Measurements from ENCODE around the gene INPP5E.

The INPP5E gene

GRCh38 chr9:136381966-136382513 lies 57.6 kb downstream of the INPP5E start:
- Histone ChIP-seq H3K27me3 (ENCODE audit: control insufficient read depth, low read length) (no peaks in the 10 kb centered on the region), H4K20me1 (ENCODE audit: control insufficient read depth, insufficient read depth, low read depth, low read length) (no peaks in the 10 kb centered on the region), H3K4me1 (ENCODE audit: control insufficient read depth, low read length) (no peaks in the 10 kb centered on the region), H3K36me3 (ENCODE audit: control insufficient read depth, low read length) (peaks cover 80% of the 10 kb centered on the region), H3K27ac (ENCODE audit: low read depth, low read length) (no peak overlapping the region), H3K79me2 (ENCODE audit: control insufficient read depth, low read length) (no peaks in the 10 kb centered on the region), H3K9me2 (replicated peaks; ENCODE audit: control insufficient read depth, low read length) (no peaks in the 10 kb centered on the region), H3K4me2 (ENCODE audit: low read length) (no peak overlapping the region), H3K9me3 (ENCODE audit: control insufficient read depth, insufficient read depth, low read length) (no peaks in the 10 kb centered on the region), H3K4me3 (ENCODE audit: low read length) (no peak overlapping the region), H3F3A (ENCODE audit: control insufficient read depth, insufficient read depth) (no peaks in the 10 kb centered on the region)
- TF ChIP-seq EZH2phosphoT487 (IDR thresholded peaks at IDR 0.05; ENCODE audit: borderline replicate concordance, low read length) (no peak), CTCF (IDR thresholded peaks at IDR 0.05; ENCODE audit: low read depth, low read length, poor library complexity, severe bottlenecking) (no peak)

DNA sequence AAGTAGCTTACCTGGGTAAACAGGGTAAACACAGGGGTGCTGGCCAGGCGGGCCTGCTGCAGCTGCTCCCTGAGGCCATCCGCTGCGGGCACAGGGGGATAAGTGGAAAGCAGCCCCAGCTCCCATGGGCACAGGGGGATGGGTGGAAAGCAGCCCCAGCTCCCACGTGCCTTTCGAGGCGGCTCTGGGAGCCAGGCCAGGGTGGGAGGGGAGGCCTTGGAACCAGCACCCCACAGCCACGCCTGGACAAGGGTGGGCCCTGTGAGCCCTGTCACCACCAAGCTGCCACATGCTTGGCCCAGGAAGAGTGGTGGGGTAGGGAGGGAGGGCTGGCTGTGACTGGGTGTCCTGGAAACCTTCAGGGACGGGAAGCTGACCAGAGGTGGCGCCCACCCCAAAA lies 58.3 kb downstream of the INPP5E start:
- no peaks in the 10 kb centered on the region for H3K27me3 ChIP-seq (ENCODE audit: control insufficient read depth, low read length)
- no peak overlapping the region for H3K27ac ChIP-seq (ENCODE audit: low read depth, low read length)
- no peaks in the 10 kb centered on the region for H3F3A ChIP-seq (ENCODE audit: control insufficient read depth, insufficient read depth)
- peaks cover 80% of the 10 kb centered on the region for H3K36me3 ChIP-seq (ENCODE audit: control insufficient read depth, low read length)
- H3K4me1 ChIP-seq (ENCODE audit: control insufficient read depth, low read length): no peaks in the 10 kb centered on the region
- no peak overlapping the region for H3K4me3 ChIP-seq (ENCODE audit: low read length)
- TF ChIP-seq EZH2phosphoT487 (IDR thresholded peaks at IDR 0.05; ENCODE audit: borderline replicate concordance, low read length): no peak
- no peak for TF ChIP-seq CTCF (IDR thresholded peaks at IDR 0.05; ENCODE audit: low read depth, low read length, poor library complexity, severe bottlenecking)
- H3K9me2 ChIP-seq (replicated peaks; ENCODE audit: control insufficient read depth, low read length): no peaks in the 10 kb centered on the region
- no peaks in the 10 kb centered on the region for H3K79me2 ChIP-seq (ENCODE audit: control insufficient read depth, low read length)
- H3K9me3 ChIP-seq (ENCODE audit: control insufficient read depth, insufficient read depth, low read length): no peaks in the 10 kb centered on the region
- H3K4me2 ChIP-seq (ENCODE audit: low read length): no peak overlapping the region
- no peaks in the 10 kb centered on the region for H4K20me1 ChIP-seq (ENCODE audit: control insufficient read depth, insufficient read depth, low read depth, low read length)

DNA sequence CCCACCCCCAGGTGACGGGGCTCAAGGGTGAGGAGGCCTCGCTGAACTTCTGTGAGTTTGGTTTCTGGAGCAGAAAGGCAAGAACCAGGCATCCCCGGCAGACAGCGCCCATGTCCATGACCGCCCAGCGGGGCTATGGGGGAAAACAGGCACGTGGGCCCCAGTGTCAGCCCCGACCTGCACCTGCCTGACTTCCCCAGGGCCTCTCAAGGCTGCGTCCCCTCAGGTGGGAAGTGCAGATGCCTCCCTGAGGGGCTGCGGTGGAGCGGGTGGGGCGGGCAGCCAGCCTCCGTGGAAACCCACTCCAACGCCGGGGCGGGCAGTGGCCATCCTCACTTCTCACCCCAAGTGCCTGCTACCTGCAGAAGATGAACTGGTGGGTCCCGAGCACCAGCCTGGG lies 59.3 kb downstream of the INPP5E start:
- Histone ChIP-seq H3K4me3 (ENCODE audit: low read length) (no peak overlapping the region), H3K27me3 (ENCODE audit: control insufficient read depth, low read length) (no peaks in the 10 kb centered on the region), H3K4me2 (ENCODE audit: low read length) (no peak overlapping the region), H3K9me2 (replicated peaks; ENCODE audit: control insufficient read depth, low read length) (no peaks in the 10 kb centered on the region), H3K9me3 (ENCODE audit: control insufficient read depth, insufficient read depth, low read length) (no peaks in the 10 kb centered on the region), H4K20me1 (ENCODE audit: control insufficient read depth, insufficient read depth, low read depth, low read length) (no peaks in the 10 kb centered on the region), H3K4me1 (ENCODE audit: control insufficient read depth, low read length) (no peaks in the 10 kb centered on the region), H3K27ac (ENCODE audit: low read depth, low read length) (no peak overlapping the region), H3F3A (ENCODE audit: control insufficient read depth, insufficient read depth) (no peaks in the 10 kb centered on the region), H3K79me2 (ENCODE audit: control insufficient read depth, low read length) (no peaks in the 10 kb centered on the region), H3K36me3 (ENCODE audit: control insufficient read depth, low read length) (peaks cover 82% of the 10 kb centered on the region)
- no peak for TF ChIP-seq CTCF (IDR thresholded peaks at IDR 0.05; ENCODE audit: low read depth, low read length, poor library complexity, severe bottlenecking)
- TF ChIP-seq EZH2phosphoT487 (IDR thresholded peaks at IDR 0.05; ENCODE audit: borderline replicate concordance, low read length): no peak
